Stimulated activated CD4-positive, alpha-beta T cell treated with anti-CD3 and anti-CD28 coated beads, Interleukin-12 subunit alpha, Interleukin-12 subunit beta, amount 100 ng/mL, for 4 hours (primary cell): ENCODE measurements around the gene CFAP54.

Experiments
- DNase-seq: peaks from one replicate; pipeline ENCODE4 v3.0.0-alpha.2; 2020

Gene CFAP54

GRCh38 chr12:96773031-96773430 is 283.7 kb downstream of the CFAP54 start:
- no peak for DNase-seq

GRCh38 chr12:96774496-96775256 is 285.3 kb downstream of the CFAP54 start:
- DNase-seq: no peak

GRCh38 chr12:96776908-96777307 is 287.5 kb downstream of the CFAP54 start:
- no peak for DNase-seq

GRCh38 chr12:96780330-96780729 is 291.0 kb downstream of the CFAP54 start:
- DNase-seq: no peak

- DNase-seq: no peak
Measured at GRCh38 chr12:96786791-96787190, 297.4 kb downstream of the CFAP54 start.

- no peak for DNase-seq
Measured at GRCh38 chr12:96803969-96804368, 314.6 kb downstream of the CFAP54 start.

- no peak for DNase-seq
Measured at GRCh38 chr12:96806272-96806671, 316.9 kb downstream of the CFAP54 start.

GRCh38 chr12:96807741-96808140 is 318.4 kb downstream of the CFAP54 start:
- no peak for DNase-seq

GRCh38 chr12:96808587-96808986 is 319.2 kb downstream of the CFAP54 start:
- DNase-seq: no peak

- no peak for DNase-seq
Measured at GRCh38 chr12:96809522-96809921, 320.1 kb downstream of the CFAP54 start.

GRCh38 chr12:96810057-96810456 is 320.7 kb downstream of the CFAP54 start:
- no peak for DNase-seq

- no peak for DNase-seq
Measured at GRCh38 chr12:96810477-96810876, 321.1 kb downstream of the CFAP54 start.

- DNase-seq: no peak
Measured at GRCh38 chr12:96811083-96811482, 321.7 kb downstream of the CFAP54 start.

GRCh38 chr12:96812153-96812552 is 322.8 kb downstream of the CFAP54 start:
- DNase-seq: no peak

- no peak for DNase-seq
Measured at GRCh38 chr12:96814200-96814599, 324.8 kb downstream of the CFAP54 start.

GRCh38 chr12:96821592-96821991 is 332.2 kb downstream of the CFAP54 start:
- no peak for DNase-seq

- no peak for DNase-seq
Measured at GRCh38 chr12:96822641-96823040, 333.3 kb downstream of the CFAP54 start.

- DNase-seq: no peak
Measured at GRCh38 chr12:96824074-96824837, 334.9 kb downstream of the CFAP54 start.

- DNase-seq: no peak
Measured at GRCh38 chr12:96824838-96825236, 335.5 kb downstream of the CFAP54 start.

GRCh38 chr12:96828169-96828789 is 338.9 kb downstream of the CFAP54 start:
- no peak for DNase-seq

- DNase-seq: no peak
Measured at GRCh38 chr12:96829354-96829753, 340.0 kb downstream of the CFAP54 start.

GRCh38 chr12:96831346-96831745 is 342.0 kb downstream of the CFAP54 start:
- no peak for DNase-seq

GRCh38 chr12:96846293-96846692 is 356.9 kb downstream of the CFAP54 start:
- no peak for DNase-seq

GRCh38 chr12:96850676-96851075 is 361.3 kb downstream of the CFAP54 start:
- no peak for DNase-seq
